Measurements from ENCODE around the gene FAM3B.

The FAM3B gene

DNA sequence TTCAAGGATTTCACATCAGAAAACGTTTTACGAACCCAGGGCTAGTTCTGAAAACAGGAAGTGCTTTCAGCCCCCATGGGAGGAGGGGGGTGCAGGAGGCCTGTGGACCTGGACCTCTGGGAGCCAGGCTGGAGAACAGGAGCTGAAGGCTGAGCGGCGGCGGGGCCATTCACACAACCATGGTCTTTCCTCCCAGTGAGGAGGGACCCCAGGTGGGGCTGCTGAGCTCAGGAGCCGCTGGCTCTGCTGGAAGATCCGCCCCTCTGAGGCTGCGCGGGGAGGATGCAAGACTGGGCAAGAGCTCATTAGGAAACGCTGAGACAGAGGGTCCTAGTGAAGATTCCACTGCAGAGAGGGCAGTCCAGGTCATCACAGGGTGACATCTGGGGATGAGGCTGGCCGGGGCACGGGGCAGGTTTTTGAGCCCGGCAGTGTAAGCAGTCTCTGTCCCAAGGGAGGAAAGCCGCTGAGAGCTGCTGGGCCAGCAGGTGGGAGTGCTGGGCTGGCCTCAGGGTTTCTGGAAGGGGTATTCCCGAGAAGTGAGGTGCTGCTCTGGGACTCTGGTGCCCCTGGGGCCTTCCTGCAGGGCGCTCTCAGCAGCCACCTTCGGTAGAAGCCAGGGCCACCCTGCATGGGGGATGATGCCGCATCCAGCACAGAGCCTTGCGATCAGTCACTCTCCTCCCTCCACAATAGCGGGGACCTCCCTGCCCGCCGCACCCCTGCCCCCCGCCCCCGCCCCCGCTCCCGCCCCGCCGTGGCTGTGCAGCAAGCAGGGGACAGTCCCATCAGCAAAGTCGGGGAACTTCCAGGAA, 52.7 kb downstream of the FAM3B start:
- DNase-seq (ENCODE audit: low spot score): peak; percentile 72

DNA sequence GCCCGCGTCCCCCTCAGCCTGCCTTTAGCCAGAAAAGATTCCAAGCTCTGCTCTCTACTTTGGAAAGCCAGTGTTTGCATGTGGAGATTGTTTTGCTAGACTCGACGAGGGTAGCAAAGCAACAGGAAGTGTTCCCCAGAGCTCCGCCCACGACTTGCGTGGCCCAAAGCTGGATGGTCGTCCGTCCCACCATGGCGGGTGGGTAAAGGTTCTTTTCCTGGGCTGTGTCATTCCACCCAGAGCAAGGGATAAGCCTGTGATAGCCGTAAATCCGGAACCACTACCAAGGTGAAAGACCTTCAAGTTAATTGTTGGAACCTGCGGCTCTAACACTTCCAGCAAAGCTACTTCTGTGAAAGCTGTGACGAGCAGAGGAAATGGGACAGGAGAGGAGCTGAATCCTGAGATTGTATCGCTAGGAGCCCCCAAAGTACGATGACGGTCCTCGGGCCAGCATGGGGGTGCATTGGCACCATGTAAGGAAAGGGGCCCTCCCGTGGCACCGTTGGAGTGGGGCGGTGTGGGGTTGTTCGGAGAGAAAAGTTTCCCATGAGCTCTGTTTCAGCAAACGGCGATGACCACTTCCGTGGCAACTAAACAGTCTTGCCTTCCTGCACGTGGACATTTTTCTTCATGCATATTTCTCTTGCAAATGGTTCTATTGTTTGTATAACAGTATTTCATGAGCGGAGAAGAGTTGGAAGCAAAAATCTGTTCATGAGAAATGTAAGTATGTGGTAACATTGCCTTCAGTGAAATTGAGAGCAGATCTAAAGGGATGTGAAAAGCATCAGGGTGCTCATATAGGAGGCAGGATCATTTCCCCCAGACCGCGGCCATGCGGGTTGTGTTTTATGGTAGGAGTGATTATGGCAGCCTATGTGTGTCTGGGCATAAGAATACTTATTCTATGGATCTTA, 53.6 kb downstream of the FAM3B start:
- no peak for DNase-seq (ENCODE audit: low spot score)

DNA sequence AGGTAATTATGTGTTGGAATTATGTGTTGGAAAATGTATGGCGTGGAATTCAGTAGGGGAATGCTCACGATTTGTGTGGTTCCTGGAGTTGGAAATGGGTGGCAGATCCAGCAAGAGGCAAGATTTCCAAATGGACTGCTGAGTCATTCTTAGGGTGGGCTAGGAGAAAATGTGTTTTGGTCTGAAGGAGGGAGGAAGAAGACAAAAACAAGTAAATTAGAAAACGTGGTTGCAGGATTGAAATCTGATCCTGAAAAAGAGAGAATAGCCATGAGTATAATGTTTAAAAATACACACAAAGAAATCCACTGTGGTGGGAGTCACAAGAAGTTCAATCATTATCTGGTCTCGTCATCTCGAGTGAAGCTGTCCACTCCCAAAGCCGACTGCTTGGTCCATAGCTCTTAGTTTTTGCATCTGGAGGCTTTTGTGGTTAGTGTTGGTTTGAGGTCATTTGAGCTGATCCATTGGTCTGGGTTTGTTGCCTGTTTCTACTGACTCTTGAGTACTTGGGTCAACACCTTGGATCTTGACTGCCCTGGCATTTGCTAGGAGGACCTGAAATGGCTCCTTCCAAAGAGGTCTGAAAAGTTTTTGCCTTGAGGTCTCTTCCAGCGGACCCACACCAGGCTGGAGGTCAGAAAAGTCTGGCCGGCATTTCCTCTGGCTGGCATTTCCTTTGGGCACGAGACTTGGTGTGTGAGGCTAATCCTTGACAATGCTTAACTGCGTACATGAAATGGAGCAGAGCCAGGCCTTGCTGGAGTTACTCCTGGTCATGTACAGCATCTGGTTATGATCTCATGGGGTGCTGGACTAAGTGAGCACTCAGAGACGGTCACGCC, 54.5 kb downstream of the FAM3B start:
- DNase-seq (ENCODE audit: low spot score): no peak

DNA sequence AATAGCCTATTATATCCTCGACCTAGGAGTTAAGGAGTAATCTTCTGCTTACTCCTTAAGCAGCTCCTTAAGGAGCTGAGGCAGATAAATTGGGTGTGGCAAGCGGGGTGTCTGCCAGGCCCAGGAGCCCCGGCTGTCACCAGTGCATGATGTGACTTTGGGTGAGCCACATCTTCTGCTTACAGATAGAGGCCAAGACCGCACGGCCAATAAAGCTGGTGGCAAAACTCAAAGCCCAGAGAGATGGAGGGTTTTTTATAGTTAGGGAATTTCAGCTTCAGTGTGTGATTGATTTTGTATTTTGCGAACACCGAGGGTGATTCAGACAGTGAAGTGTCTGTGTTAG, 55.1 kb downstream of the FAM3B start:
- no peak for DNase-seq (ENCODE audit: low spot score)

DNA sequence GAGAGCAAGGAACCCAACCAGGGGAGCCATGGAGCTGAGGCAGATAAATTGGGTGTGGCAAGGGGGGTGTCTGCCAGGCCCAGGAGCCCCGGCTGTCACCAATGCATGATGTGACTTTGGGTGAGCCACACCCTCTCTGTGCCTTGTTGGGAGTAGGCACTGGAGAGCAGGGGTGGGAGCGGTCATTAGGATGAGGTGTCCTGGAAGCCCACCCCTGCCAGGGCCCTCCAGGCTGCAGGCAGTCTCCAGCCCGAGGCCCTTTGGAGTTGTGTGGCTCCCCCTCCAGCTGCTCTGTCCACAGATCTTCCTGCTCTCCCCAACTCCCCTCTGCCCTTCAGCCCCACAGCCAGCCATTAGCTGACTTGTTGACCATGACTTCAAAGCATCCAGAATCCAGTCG, 56.7 kb downstream of the FAM3B start:
- DNase-seq (ENCODE audit: low spot score): no peak

DNA sequence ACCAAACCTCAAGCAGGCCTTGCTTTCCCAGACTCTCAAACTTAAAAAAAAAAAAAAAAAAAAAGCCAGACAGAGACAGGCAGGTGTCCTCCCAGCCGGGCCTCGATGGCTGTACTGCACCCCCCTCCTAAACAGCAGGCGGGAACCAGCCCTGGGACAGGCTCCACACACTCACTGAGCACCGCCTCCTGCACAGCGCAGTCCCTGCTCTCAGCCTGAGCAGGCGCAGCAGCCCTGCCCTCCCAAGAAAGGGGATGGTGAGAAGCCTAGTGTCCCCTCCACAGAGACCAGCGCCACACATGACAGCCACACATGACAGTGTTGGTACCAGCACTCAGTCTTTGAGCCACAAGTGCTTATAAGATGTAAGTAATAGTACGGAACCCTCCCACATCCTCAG, 57.2 kb downstream of the FAM3B start:
- DNase-seq (ENCODE audit: low spot score): no peak

DNA sequence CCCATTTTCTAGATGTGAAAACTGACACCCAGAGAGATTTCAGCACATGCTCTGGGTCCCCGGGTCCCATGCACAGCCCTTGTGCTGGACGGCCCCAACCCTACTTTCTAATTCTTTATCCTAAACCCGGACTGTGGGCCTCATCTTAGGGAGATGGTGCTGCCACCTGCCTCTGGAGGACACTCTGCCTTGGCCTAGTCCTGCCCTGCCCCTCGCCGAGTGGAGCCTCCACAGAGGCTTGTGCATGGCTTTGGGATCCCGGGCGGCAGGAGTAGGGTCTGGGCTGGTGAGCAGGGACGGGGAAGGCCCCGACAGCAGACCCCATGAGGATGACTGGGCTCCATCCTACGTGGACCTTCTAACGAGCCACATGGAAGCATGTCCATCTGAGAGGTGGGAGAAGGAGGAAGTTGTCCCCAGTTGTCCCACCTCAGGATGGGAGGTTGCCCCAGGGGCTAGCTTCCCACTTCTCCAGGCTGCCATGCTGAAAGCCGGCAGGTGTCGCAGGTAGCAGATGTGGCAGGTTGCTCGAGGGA, 57.6 kb downstream of the FAM3B start:
- DNase-seq (ENCODE audit: low spot score): no peak

DNA sequence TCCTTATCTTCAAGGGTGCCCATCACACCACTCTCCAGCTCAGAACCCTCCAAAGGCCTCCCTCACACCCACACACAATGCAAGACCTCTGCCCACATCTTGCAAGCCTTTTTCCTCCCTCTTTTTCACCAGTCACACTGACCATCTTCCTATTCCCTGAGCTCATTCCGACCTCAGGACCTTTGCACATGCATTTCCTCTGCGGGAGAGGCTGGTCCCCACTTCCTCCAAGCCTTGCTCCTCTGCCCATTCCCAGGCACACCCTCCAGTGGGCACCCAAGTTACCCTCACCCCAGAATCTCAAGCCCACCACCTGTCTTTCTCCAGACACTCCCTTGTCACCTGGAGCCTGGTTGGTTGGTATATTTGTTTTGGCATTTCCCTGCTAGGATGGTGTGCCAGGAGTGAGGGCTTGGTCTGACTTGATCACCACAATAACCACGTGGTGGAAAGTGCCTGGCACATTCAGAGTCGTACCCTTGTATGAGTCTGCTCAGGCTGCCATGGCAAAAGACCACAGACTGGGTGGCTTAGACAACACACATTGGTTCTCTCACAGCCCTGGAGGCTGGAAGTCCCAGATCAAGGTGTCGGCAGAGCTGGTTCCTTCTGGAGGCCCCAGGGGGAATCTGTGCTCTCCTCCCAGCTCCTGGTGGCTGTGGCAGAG, 58.4 kb downstream of the FAM3B start:
- no peak for DNase-seq (ENCODE audit: low spot score)

DNA sequence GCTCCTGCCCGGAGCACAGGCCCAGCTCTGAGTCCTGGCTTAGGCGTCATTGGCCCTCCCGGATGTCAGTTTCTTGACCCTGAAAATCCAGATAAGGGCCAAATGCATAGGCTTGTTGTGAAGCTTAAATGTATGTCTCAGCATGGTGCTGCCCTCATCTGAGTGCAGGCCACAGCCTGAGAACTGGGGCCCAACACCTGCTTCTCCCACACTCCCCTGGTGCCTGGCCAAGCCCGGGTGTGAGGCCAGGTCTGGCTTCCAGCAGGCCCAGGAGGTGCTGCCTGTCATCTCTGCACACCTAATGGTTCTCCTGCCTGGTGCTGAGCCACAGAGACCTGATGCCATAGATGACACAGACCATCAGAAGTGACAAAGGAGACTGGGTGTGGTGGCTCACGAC, 59.3 kb downstream of the FAM3B start:
- no peak for DNase-seq (ENCODE audit: low spot score)

DNA sequence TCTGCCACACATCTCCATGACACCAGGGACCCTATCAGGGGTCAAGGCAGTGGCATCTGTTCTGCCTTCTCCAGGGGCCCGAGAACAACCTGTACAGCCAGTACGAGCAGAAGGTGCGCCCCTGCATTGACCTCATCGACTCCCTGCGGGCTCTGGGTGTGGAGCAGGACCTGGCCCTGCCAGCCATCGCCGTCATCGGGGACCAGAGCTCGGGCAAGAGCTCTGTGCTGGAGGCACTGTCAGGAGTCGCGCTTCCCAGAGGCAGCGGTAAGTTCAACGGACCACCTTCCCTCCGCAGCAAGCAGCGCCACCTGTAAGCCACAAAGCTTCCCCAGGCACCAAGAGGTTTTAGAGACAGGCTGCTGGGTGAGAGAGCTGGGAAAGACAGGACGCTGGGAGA, 61.1 kb downstream of the FAM3B start:
- no peak for DNase-seq (ENCODE audit: low spot score)

DNA sequence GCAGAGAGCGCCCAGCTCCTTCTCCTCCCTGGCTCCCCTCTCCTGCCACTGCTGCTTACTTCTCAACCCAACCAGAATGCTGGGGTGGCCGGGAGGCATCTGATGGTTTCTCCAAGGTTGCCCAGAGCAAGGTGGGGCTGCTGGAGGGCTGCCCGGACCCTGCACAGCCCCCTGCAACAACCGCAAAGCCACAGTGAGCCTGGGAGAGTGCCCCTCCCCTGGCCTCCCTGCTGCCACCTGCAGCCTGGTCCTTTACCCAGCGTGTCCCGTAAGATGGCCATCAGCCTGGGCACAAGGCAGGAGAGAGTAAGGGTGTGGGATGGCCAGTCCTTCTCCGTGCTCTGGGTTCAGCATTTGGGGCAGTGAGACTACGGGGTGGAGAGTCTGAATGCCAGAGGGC, 62.2 kb downstream of the FAM3B start:
- no peak for DNase-seq (ENCODE audit: low spot score)

DNA sequence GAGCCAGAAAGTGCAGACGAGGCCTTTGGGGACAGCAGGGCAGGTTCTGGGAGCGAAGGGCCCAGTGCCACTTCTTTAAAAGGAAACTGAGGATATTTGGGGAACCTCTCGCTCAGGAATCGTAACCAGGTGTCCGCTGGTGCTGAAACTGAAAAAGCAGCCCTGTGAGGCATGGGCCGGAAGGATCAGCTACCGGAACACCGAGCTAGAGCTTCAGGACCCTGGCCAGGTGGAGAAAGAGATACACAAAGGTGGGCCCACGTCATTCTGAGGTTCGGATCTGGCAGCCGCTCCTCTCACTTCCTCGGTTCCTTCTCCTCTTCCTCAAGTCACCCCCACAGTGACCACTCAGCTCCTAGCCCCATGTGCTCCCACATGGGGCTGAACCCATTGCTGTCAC, 63.3 kb downstream of the FAM3B start:
- no peak for DNase-seq (ENCODE audit: low spot score)

DNA sequence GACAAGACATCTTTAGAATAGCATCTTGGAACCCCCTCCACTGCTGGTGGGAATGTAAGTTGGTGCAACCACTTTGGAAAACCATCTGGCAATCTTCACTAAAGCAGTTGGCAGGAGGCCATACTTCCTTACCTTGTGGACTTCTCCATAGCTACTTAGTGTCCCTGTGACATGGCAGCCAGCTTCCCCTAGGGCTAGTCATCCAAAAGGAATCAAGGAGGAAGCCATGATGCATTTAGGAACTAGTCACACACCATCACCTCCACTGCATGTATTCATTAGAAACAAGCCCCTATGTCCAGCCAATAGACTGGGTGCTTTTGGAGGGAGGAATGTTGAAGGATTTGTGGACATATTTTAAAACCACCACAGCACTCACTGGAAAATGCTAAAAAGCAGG, 65.1 kb downstream of the FAM3B start:
- no peak for DNase-seq (ENCODE audit: low spot score)

DNA sequence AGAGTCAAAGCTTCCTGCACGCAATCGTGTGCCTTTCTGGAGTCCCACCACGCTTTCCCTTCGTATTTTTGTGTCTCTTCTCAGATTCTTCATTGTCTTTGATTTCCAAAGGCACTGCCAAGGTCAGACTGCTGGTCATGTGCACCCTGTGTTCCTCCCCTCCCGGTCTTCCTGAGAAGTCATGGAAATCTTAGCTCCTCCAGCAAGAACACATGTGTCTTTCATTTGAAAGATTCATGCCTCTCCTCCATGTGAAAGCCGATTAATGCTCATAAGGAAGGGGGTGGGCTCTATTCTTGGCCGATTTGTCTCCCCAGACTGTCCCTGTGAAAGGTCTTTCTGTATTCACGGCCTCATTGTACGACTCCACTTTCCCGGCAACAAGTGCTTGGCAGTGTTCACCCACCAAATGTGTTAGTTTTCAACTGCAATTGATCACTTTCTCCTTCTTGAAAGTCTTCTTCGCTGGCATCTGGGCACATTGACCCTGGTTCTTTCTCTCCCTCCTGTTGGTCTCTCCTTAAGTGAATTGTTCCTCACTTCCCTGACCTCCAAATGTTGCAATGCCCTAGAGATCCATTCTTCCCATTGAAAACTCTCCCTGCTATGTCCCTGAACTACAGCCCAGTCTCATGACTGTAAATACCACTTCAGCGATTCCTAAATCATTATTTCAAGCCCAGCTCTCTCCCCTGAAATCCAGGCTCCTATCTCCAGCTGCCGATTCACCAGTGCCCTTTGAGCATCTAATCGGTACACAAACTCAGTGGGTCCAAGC, 70.6 kb downstream of the FAM3B start:
- no peak for DNase-seq (ENCODE audit: low spot score)

DNA sequence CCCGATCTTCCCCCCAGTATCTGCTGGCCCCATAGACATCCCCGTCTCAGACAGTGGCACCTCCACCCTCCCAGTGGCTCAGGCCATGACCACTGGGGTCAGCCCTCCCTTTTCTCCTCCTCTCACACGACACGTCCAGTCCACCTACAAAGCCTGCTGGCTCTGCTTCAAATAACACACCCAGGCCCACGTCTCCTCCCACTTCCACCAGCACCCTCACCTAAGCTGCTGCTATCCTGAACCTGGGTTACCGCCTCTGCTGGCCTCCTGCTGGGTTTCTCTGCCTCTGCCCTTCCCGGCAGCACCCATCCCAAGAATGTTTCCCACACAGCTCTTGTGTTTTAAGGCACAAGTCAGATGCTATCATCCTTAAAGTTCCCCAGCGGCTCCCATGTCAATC, 71.2 kb downstream of the FAM3B start:
- no peak for DNase-seq (ENCODE audit: low spot score)

DNA sequence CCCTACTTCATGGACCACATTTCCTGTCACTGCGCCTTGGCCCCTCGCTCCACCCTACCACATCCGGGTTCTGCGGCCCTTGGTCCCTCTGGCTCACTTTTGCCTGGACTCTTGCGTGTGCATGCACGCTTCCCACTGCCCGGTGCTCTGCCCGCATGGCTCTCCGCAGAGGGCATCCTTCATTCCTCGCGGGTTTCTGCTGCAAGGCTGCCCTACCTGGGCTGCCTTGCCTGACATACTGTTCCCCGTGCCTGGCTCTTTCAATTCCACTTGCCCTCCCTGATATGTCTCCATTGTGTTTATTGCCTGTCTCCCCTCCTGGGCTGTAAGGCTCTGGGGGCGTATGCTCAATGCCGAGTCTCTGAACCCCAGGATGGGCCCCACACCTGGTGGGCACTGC, 71.7 kb downstream of the FAM3B start:
- no peak for DNase-seq (ENCODE audit: low spot score)

DNA sequence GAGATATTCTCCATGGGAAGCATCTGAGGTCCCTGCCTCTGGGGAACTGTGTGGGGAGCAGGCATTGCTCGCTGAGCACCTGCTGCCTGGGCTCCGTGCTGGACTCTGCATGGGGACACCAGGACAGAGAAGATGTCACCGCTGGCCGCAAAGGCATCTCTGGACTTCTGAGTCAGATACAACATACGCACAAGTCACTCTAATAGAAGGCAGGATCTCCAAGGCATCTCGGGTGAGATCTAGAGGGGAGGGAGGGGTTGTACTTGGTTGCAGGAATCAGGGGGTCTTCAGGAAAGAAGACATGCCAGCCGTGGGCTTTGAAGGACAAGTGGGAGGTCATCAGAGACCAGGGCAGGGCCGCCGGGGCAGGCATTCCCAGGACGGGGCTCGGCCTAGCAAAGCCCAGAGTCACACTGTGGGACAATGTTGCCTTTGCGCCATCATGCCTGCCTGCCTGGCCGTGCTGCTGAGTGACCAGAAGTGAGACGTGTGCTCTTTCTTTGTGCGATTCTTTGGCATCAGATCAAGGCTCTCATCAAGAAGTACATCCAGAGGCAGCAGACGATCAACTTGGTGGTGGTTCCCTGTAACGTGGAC, 73.5 kb downstream of the FAM3B start:
- no peak for DNase-seq (ENCODE audit: low spot score)

DNA sequence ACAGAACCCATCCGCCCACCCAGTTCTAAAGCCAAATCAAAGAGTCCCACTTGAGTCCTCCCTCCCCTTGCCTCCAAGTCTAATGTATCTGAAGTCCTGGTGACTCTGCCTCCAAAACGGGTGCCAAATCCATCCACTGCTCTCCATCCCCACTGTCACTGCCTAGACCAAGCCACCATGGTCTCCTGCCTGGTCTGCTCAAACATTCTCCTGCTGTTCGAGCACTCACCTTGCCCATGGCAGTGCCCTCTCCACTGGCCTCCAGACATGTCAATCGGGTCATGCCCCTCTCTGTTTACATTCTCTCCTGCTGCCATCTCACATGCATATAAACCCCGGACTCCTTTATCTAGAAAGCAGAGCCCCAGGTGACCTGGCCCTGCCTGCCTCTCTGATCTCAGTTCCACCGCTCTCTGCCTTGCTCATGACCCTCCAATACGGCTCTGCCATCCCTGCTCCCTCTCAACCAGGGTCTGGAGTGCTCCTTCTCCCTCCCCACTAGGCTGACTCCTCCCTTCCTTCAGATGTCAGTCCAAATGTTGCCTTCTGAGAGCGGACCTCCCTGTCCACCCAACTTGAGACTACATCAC, 77.4 kb downstream of the FAM3B start:
- DNase-seq (ENCODE audit: low spot score): no peak

DNA sequence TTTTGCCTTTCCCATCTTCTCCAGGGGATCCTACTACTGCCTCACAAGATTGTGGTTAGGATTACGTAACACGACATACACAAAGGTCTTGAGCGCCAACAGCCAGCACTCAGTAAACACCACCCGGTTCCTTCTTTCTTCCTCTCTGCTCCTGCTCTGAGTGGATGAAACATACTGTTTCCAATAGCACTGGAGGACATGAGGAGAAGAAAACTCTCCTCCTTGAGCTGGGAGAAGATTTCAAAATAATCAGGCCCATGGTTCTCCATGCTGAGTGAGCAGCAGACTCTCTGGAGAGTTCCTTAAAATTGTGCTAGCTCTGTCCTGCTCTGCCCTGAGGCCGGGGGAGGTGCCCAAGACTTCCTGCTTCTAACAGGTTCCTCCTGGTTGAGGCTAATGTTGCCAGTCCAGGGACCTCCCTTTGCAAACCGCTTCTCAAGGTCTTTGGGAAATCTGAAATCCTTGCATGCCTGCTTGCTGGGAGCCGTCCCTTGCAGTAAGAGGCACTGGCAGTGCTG, 80.0 kb downstream of the FAM3B start:
- no peak for DNase-seq (ENCODE audit: low spot score)

DNA sequence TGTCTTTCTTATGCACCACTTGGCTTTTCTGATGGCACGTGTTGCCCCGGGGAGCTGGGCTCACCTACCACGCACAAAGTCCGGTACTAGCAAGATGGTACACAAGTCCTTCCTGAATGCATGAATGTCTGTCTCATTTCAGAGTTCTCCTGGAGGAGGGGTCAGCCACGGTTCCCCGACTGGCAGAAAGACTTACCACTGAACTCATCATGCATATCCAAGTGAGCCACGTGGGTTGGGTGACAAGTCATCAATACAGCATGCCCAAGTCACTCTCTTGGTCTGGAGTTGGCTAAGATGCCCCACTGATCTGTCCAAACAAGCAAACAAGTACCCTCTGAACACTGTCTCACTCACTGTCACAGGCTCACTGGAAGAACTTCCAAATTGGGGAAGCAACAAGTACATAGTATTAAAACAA, 80.9 kb downstream of the FAM3B start:
- no peak for DNase-seq (ENCODE audit: low spot score)
